GM23338 (cell line): ENCODE results near the gene STK39. TPM values are rescaled to one million over a fixed set of nuclear protein-coding genes. Genes with fewer than 3 reads are reported as not detected.

Experiments
- ATAC-seq: fragments of 200-7000 bp; cut with Tn5 transposase; 3 replicates; pipeline ENCODE4 v1.9.1; 2020
- DNase-seq: peaks from one replicate; pipeline ENCODE4 v3.0.0-alpha.2; 2015; ENCODE audit warnings: low spot score
- H2AFZ ChIP-seq: fragments of 200-600 bp; sonication (generic); 2 replicates; pipeline ENCODE4 v1.8.0; 2016; ENCODE audit warnings: antibody characterized with exemption, mild to moderate bottlenecking, moderate library complexity
- H3F3A ChIP-seq: fragments of 200-600 bp; sonication (generic); replicated peaks from 2 replicates; pipeline ENCODE4 v1.8.0; 2017; ENCODE audit warnings: antibody characterized with exemption, mixed run types, low read depth
- H3K27ac ChIP-seq: fragments of 200-600 bp; sonication (generic); 2 replicates; pipeline ENCODE4 v1.6.1; 2016; ENCODE audit warnings: low read depth
- H3K27me3 ChIP-seq: fragments of 200-600 bp; sonication (generic); 2 replicates; pipeline ENCODE4 v1.8.0; 2016; ENCODE audit warnings: mild to moderate bottlenecking, mixed run types, moderate library complexity; ENCODE audit not compliant: insufficient read depth
- H3K36me3 ChIP-seq: fragments of 200-600 bp; sonication (generic); 2 replicates; pipeline ENCODE4 v1.8.0; 2016; ENCODE audit warnings: mild to moderate bottlenecking; ENCODE audit not compliant: insufficient read depth
- H3K4me1 ChIP-seq: fragments of 200-600 bp; sonication (generic); 2 replicates; pipeline ENCODE4 v1.8.0; 2016; ENCODE audit warnings: mild to moderate bottlenecking, moderate library complexity; ENCODE audit not compliant: insufficient read depth
- H3K4me2 ChIP-seq: fragments of 200-600 bp; sonication (generic); 2 replicates; pipeline ENCODE4 v1.7.1; 2017; ENCODE audit warnings: mixed run types
- H3K4me3 ChIP-seq: fragments of 200-600 bp; sonication (generic); 2 replicates; pipeline ENCODE4 v1.6.1; 2016; ENCODE audit warnings: mixed run types
- H3K79me2 ChIP-seq: fragments of 200-600 bp; sonication (generic); replicated peaks from 2 replicates; pipeline ENCODE4 v1.8.0; 2017; ENCODE audit warnings: mild to moderate bottlenecking; ENCODE audit not compliant: insufficient read depth
- H3K9me2 ChIP-seq: fragments of 200-600 bp; sonication (generic); 2 replicates; pipeline ENCODE4 v1.8.0; 2017; ENCODE audit not compliant: insufficient read depth
- H4K20me1 ChIP-seq: fragments of 200-600 bp; sonication (generic); replicated peaks from 2 replicates; pipeline ENCODE4 v1.8.0; 2017; ENCODE audit warnings: mild to moderate bottlenecking; ENCODE audit not compliant: insufficient read depth
- H3K27ac Mint-ChIP-seq: 2 replicates; pipeline ENCODE4 v1.8.0; 2020; ENCODE audit warnings: inconsistent platforms, mild to moderate bottlenecking, moderate library complexity, mixed read lengths
- H3K27me3 Mint-ChIP-seq: 3 replicates; pipeline ENCODE4 v1.8.0; 2022; ENCODE audit warnings: low read depth, mild to moderate bottlenecking, moderate library complexity, mixed read lengths, inconsistent platforms; ENCODE audit not compliant: insufficient read depth, poor library complexity
- H3K36me3 Mint-ChIP-seq: 3 replicates; pipeline ENCODE4 v1.8.0; 2021; ENCODE audit warnings: low read depth, mild to moderate bottlenecking, inconsistent platforms, moderate library complexity, mixed read lengths
- H3K4me1 Mint-ChIP-seq: 3 replicates; pipeline ENCODE4 v1.8.0; 2020; ENCODE audit warnings: mild to moderate bottlenecking, inconsistent platforms, mixed read lengths
- H3K4me3 Mint-ChIP-seq: 3 replicates; pipeline ENCODE4 v1.8.0; 2021; ENCODE audit warnings: moderate library complexity, mild to moderate bottlenecking, inconsistent platforms, mixed read lengths
- H3K9me3 Mint-ChIP-seq: 3 replicates; pipeline ENCODE4 v1.8.0; 2020; ENCODE audit warnings: moderate library complexity, mild to moderate bottlenecking, inconsistent platforms, mixed read lengths
- CREB1 ChIP-seq: fragments of 250-450 bp; sonication (Bioruptor Pico); IDR thresholded peaks from 2 replicates; pipeline ENCODE4 v1.5.0; 2020; ENCODE audit warnings: low read depth, mild to moderate bottlenecking, moderate library complexity
- CTCF ChIP-seq, 2 experiments: fragments of 200-600 bp in 1 of 2; sonication (generic) in 1 of 2; conservative IDR thresholded peaks; 2 replicates each; pipeline versions ENCODE4 v1.5.1 to v1.6.1; 2016 to 2017; ENCODE audit warnings: antibody characterized with exemption in 2 of 2, low read depth in 2 of 2, mild to moderate bottlenecking in 2 of 2, moderate library complexity in 1 of 2
- ETS1 ChIP-seq: IDR thresholded peaks from 2 replicates; pipeline ENCODE4 v1.6.1; 2016; ENCODE audit warnings: antibody characterized with exemption
- EZH2 ChIP-seq: fragments of 200-600 bp; sonication (generic); IDR thresholded peaks from one replicate; pipeline ENCODE4 v1.8.0; 2017; ENCODE audit warnings: antibody characterized with exemption, mild to moderate bottlenecking, low read depth; ENCODE audit not compliant: unreplicated experiment
- EZH2phosphoT487 ChIP-seq: fragments of 200-600 bp; sonication (generic); IDR thresholded peaks from one replicate; pipeline ENCODE4 v1.8.1; 2018; ENCODE audit warnings: antibody characterized with exemption; ENCODE audit not compliant: unreplicated experiment
- JUNB ChIP-seq: IDR thresholded peaks from one replicate; pipeline ENCODE4 v1.6.1; 2016; ENCODE audit warnings: antibody characterized with exemption; ENCODE audit not compliant: unreplicated experiment
- NANOG ChIP-seq: IDR thresholded peaks from 2 replicates; pipeline ENCODE4 v1.6.1; 2016; ENCODE audit warnings: antibody characterized with exemption, borderline replicate concordance
- POLR2AphosphoS5 ChIP-seq: IDR thresholded peaks from 2 replicates; pipeline ENCODE4 v1.6.1; 2016; ENCODE audit warnings: antibody characterized with exemption, low read depth
- STAT1 ChIP-seq: IDR thresholded peaks from one replicate; pipeline ENCODE4 v1.6.1; 2016; ENCODE audit warnings: antibody characterized with exemption; ENCODE audit not compliant: unreplicated experiment
- ZNF114 ChIP-seq: fragments of 250-450 bp; sonication (Bioruptor Pico); IDR thresholded peaks from 2 replicates; pipeline ENCODE4 v1.5.0; 2020; ENCODE audit warnings: mild to moderate bottlenecking, moderate library complexity
- ZNF331 ChIP-seq: fragments of 250-450 bp; sonication (Bioruptor Pico); IDR thresholded peaks from 2 replicates; pipeline ENCODE4 v1.5.0; 2020; ENCODE audit warnings: low read depth, mild to moderate bottlenecking, moderate library complexity
- ZNF462 ChIP-seq: fragments of 250-450 bp; sonication (Bioruptor Pico); IDR thresholded peaks from 2 replicates; pipeline ENCODE4 v1.5.0; 2020; ENCODE audit warnings: mild to moderate bottlenecking, moderate library complexity
- polyA plus RNA-seq: library from polyadenylated mRNA; unstranded; fragments of >200 nt; fragmentation: Nextera tagmentation; extraction: Ambion mirVana; gene quantifications from 2 replicates; pipeline ENCODE4 v1.2.1, GENCODE V29; 2016
- total RNA-seq: library from RNA; depleted of rRNA; stranded (reverse); fragments of >200 nt; shearing (Covaris generic); gene quantifications from 2 replicates; pipeline ENCODE4 v1.2.3, GENCODE V29; 2014
- TF ChIP-seq, protein P1 (sequence below): IDR thresholded peaks from one replicate; pipeline ENCODE4 v1.6.1; 2018; ENCODE audit warnings: antibody characterized with exemption; ENCODE audit not compliant: unreplicated experiment

STK39 gene
- total and polyA plus RNA-seq, 2 experiments from 2014 or later: 9.5 to 16.9 TPM

GRCh38 chr2:167965907-167966761, 281.3 kb downstream of the STK39 start:
- no peak for ATAC-seq
- H3K27ac ChIP-seq: no peak overlapping the region
- H3K27me3 Mint-ChIP-seq: peaks cover 4% of the 10 kb centered on the region
- H4K20me1 ChIP-seq: no peaks in the 10 kb centered on the region
- H3K4me2 ChIP-seq: no peak overlapping the region
- peaks cover 13% of the 10 kb centered on the region; the same call in 2 of the 3 replicates for H3K36me3 Mint-ChIP-seq
- no peaks in the 10 kb centered on the region for H3F3A ChIP-seq
- H3K4me3 ChIP-seq: no peak overlapping the region
- H3K27me3 ChIP-seq: no peaks in the 10 kb centered on the region
- TF ChIP-seq ETS1: no peak
- no peak for TF ChIP-seq JUNB
- TF ChIP-seq EZH2phosphoT487: no peak
- TF ChIP-seq ZNF114: no peak
- TF ChIP-seq, protein P1, sequence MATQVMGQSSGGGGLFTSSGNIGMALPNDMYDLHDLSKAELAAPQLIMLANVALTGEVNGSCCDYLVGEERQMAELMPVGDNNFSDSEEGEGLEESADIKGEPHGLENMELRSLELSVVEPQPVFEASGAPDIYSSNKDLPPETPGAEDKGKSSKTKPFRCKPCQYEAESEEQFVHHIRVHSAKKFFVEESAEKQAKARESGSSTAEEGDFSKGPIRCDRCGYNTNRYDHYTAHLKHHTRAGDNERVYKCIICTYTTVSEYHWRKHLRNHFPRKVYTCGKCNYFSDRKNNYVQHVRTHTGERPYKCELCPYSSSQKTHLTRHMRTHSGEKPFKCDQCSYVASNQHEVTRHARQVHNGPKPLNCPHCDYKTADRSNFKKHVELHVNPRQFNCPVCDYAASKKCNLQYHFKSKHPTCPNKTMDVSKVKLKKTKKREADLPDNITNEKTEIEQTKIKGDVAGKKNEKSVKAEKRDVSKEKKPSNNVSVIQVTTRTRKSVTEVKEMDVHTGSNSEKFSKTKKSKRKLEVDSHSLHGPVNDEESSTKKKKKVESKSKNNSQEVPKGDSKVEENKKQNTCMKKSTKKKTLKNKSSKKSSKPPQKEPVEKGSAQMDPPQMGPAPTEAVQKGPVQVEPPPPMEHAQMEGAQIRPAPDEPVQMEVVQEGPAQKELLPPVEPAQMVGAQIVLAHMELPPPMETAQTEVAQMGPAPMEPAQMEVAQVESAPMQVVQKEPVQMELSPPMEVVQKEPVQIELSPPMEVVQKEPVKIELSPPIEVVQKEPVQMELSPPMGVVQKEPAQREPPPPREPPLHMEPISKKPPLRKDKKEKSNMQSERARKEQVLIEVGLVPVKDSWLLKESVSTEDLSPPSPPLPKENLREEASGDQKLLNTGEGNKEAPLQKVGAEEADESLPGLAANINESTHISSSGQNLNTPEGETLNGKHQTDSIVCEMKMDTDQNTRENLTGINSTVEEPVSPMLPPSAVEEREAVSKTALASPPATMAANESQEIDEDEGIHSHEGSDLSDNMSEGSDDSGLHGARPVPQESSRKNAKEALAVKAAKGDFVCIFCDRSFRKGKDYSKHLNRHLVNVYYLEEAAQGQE: no peak
- TF ChIP-seq STAT1: no peak
- TF ChIP-seq CREB1: no peak
- no peak for TF ChIP-seq EZH2
- no peak for TF ChIP-seq NANOG
- no peak for TF ChIP-seq CTCF (conservative IDR thresholded peaks at IDR 0.05; ENCODE audit: low read depth in 2 of 2)
- no peak for TF ChIP-seq ZNF462
- TF ChIP-seq POLR2AphosphoS5: no peak
- TF ChIP-seq ZNF331: no peak
- peaks cover 7% of the 10 kb centered on the region; the same call in 2 of the 3 replicates for H3K4me1 Mint-ChIP-seq
- H3K4me1 ChIP-seq: 0 out of 2 replicates have a peak, but pooled peaks cover 1% of the 10 kb centered on the region
- no peaks in the 10 kb centered on the region for H3K79me2 ChIP-seq
- H3K9me2 ChIP-seq: no peaks in the 10 kb centered on the region
- H3K36me3 ChIP-seq: peaks cover 5% of the 10 kb centered on the region
- no peak for DNase-seq
- no peak overlapping the region for H2AFZ ChIP-seq
- H3K9me3 Mint-ChIP-seq: peaks cover 14% of the 10 kb centered on the region
- no peak overlapping the region for H3K27ac Mint-ChIP-seq
- H3K4me3 Mint-ChIP-seq: no peak overlapping the region
